ENCODE data around the gene TOX4. TPM values are rescaled to one million over a fixed set of nuclear protein-coding genes. Genes with fewer than 3 reads are reported as not detected.

The TOX4 gene
- total and polyA plus RNA-seq, 2 of the 4 experiments (the other 2 are of a cell fraction) = 26.7 to 56.6 TPM

DNA sequence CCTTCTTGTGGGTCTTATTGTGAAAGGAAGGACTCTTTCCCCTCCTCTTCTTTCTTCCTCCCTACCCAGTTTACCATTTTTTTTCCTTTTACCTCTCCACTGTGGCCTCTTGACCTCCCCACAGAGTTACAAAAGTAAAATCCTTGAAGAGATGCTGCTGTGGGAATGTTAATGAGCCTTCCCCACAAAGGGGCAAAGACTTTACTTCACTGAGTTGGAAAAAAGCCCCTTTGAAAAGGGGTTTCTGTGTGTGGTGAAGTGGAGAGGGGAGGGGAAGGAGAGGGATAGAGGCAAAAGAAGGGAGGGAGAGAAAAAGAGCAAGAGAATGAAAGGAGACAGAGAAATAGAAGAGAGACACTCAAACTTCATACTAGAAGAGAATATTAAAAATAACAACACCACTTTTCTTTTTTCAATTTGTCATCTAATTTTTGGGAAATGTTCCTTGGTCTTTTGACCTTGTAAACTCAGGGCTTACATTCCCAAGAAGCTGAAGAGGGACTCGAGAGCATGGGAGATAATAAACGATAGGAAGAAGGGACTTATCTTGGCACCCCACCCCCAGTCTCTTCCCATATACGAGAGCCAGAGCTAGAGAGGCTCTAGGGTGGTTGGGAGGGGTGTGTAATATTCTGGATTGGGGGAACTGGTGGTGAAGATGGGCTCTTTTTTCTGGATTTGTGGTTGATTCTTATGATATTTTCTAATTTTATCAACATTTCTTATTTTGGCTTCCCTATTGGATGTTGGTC is 62.4 kb downstream of the TOX4 start:
- no peak overlapping the region for H3K56ac ChIP-seq (ENCODE audit: extremely low read depth, insufficient read depth, low read length)
- no peaks in the 10 kb centered on the region for H4K20me1 ChIP-seq (ENCODE audit: insufficient read depth, low read length)
- no peak overlapping the region for H3K4me3 ChIP-seq (ENCODE audit: insufficient read depth, low read depth, low read length)
- H3K36me3 ChIP-seq (ENCODE audit: control insufficient read depth, insufficient read depth, low read length) = no peaks in the 10 kb centered on the region
- H2BK5ac ChIP-seq (ENCODE audit: low read depth, low read length, poor library complexity, severe bottlenecking) = no peak overlapping the region
- dilution Hi-C loops (cut with HindIII; ENCODE audit: low sequenced_read_pairs, unreplicated experiment) = no loop called here
- no peak overlapping the region for H3K9ac ChIP-seq (ENCODE audit: low read depth, low read length)
- H2BK20ac ChIP-seq (ENCODE audit: low read depth, low read length) = no peak overlapping the region
- no peak overlapping the region for H2AK9ac ChIP-seq (replicated peaks; ENCODE audit: low read depth, low read length, poor library complexity)
- no TSS peak for BruUV-seq (replicated peaks)
- H3K79me1 ChIP-seq (ENCODE audit: low read depth in 1 of 2, low read length in 2 of 2) = no peaks in the 10 kb centered on the region
- no CpG with 5 or more reads among the region's 3 CpGs for WGBS, 2 experiments (ENCODE audit: extremely low coverage in 2 of 2, insufficient read length in 1 of 2)
- H3K4me2 ChIP-seq (ENCODE audit: low read depth, low read length) = no peak overlapping the region
- in situ Hi-C loops (cut with MboI; ENCODE audit: low sequenced_read_pairs) = no loop called here
- DNase-seq (no peak), ATAC-seq (ENCODE audit: low read depth) (no peak)
- H4K5ac ChIP-seq (ENCODE audit: low read depth, low read length) = no peak overlapping the region
- TF ChIP-seq CHD1 (IDR thresholded peaks at IDR 0.05; ENCODE audit: low read depth, low read length) (no peak), NFE2L2 (IDR thresholded peaks at IDR 0.05; ENCODE audit: low read depth, low read length) (no peak), BHLHE40 (IDR thresholded peaks at IDR 0.05; ENCODE audit: low read depth, low read length) (no peak), RAD21 (IDR thresholded peaks at IDR 0.05; ENCODE audit: low read length) (no peak), CEBPB (IDR thresholded peaks at IDR 0.05; ENCODE audit: low read depth, low read length) (no peak), RFX5 (IDR thresholded peaks at IDR 0.05; ENCODE audit: low read depth, low read length) (no peak), MAZ (IDR thresholded peaks at IDR 0.05; ENCODE audit: borderline replicate concordance, low read depth, low read length) (no peak), RCOR1 (IDR thresholded peaks at IDR 0.05; ENCODE audit: insufficient replicate concordance, low read length) (no peak), SMC3 (IDR thresholded peaks at IDR 0.05; ENCODE audit: low read depth, low read length) (no peak), MXI1 (IDR thresholded peaks at IDR 0.05; ENCODE audit: borderline replicate concordance, low read depth, low read length) (no peak), FOS (IDR thresholded peaks at IDR 0.05; ENCODE audit: low read depth, low read length) (no peak), MAFK (IDR thresholded peaks at IDR 0.05; ENCODE audit: low read depth, low read length) (no peak), ELK1 (IDR thresholded peaks at IDR 0.05; ENCODE audit: borderline replicate concordance, low read depth, low read length) (no peak), POLR2A (IDR thresholded peaks at IDR 0.05; ENCODE audit: low read depth, low read length) (no peak)
- TF ChIP-seq, protein P1, sequence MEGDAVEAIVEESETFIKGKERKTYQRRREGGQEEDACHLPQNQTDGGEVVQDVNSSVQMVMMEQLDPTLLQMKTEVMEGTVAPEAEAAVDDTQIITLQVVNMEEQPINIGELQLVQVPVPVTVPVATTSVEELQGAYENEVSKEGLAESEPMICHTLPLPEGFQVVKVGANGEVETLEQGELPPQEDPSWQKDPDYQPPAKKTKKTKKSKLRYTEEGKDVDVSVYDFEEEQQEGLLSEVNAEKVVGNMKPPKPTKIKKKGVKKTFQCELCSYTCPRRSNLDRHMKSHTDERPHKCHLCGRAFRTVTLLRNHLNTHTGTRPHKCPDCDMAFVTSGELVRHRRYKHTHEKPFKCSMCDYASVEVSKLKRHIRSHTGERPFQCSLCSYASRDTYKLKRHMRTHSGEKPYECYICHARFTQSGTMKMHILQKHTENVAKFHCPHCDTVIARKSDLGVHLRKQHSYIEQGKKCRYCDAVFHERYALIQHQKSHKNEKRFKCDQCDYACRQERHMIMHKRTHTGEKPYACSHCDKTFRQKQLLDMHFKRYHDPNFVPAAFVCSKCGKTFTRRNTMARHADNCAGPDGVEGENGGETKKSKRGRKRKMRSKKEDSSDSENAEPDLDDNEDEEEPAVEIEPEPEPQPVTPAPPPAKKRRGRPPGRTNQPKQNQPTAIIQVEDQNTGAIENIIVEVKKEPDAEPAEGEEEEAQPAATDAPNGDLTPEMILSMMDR (conservative IDR thresholded peaks at IDR 0.05; ENCODE audit: low read depth, low read length) = no peak
- TF ChIP-seq, protein P2, sequence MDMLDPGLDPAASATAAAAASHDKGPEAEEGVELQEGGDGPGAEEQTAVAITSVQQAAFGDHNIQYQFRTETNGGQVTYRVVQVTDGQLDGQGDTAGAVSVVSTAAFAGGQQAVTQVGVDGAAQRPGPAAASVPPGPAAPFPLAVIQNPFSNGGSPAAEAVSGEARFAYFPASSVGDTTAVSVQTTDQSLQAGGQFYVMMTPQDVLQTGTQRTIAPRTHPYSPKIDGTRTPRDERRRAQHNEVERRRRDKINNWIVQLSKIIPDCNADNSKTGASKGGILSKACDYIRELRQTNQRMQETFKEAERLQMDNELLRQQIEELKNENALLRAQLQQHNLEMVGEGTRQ (IDR thresholded peaks at IDR 0.05; ENCODE audit: low read depth, low read length) = no peak
- no peak overlapping the region for H2AFZ ChIP-seq (replicated peaks; ENCODE audit: low read length, poor library complexity)
- ChIA-PET CTCF (no interaction called here), POLR2A (ENCODE audit: unreplicated experiment) (interaction anchor here (0.6 kb wide), 1 partner anchor 13 kb away, joined by 3 read pairs; the partner anchor contains the start of gene SALL2)
- H4K8ac ChIP-seq (ENCODE audit: low read depth in 2 of 2, low read length in 2 of 2) = no peak overlapping the region
- peaks cover 40% of the 10 kb centered on the region for H3K27me3 ChIP-seq (ENCODE audit: control insufficient read depth, insufficient read depth, low read length)
- H3K27ac ChIP-seq (ENCODE audit: insufficient read depth, low read length) = no peak overlapping the region
- H3K9me3 ChIP-seq (ENCODE audit: control insufficient read depth, insufficient read depth, low read length) = 0 out of 2 replicates have a peak, but pooled peaks cover 1% of the 10 kb centered on the region
- H3K4ac ChIP-seq (ENCODE audit: low read depth, low read length) = no peak overlapping the region
- no peaks in the 10 kb centered on the region for H3K9me1 ChIP-seq (ENCODE audit: insufficient read depth, low read length)
- no peak overlapping the region for H4K91ac ChIP-seq (ENCODE audit: insufficient read depth, low read depth, low read length)
- H3K4me1 ChIP-seq (ENCODE audit: control insufficient read depth, insufficient read depth, low read length) = no peaks in the 10 kb centered on the region
- no peak overlapping the region for H3K14ac ChIP-seq (replicated peaks; ENCODE audit: low read depth, low read length)
- no peak overlapping the region for H3K23ac ChIP-seq (ENCODE audit: low read depth, low read length)
- intact Hi-C loops (cut with micrococcal nuclease) = no loop called here
- no peak overlapping the region for H2BK15ac ChIP-seq (ENCODE audit: low read depth, low read length)
- H2AK5ac ChIP-seq (ENCODE audit: low read depth, low read length) = no peak overlapping the region
- no peak overlapping the region for H3K18ac ChIP-seq (ENCODE audit: low read depth, low read length)
- no peak overlapping the region for H2BK120ac ChIP-seq (ENCODE audit: low read depth, low read length)

Data from IMR-90 (cell line).